K562 (cell line): ENCODE data around the gene GRIN2A. TPM values are rescaled to one million over a fixed set of nuclear protein-coding genes. Genes with fewer than 3 reads are reported as not detected.
A peak's percentile ranks its signal among the peaks of the same experiment; 100 is the strongest.

ENCODE experiments used
- BCOR ChIP-seq: fragments of 450-650 bp; IDR thresholded peaks from 2 replicates; pipeline ENCODE4 v1.6.1; 2016
- HDAC2 ChIP-seq: fragments of 450-650 bp; IDR thresholded peaks from 2 replicates; pipeline ENCODE4 v1.6.1; 2016; ENCODE audit warnings: mild to moderate bottlenecking
- HNRNPLL ChIP-seq: fragments of 200-400 bp; formaldehyde crosslinking; IDR thresholded peaks from 2 replicates; pipeline ENCODE4 v1.6.1; 2017; ENCODE audit warnings: low read length, low read depth, mild to moderate bottlenecking; ENCODE audit not compliant: poor library complexity, severe bottlenecking
- KDM2B ChIP-seq: fragments of 250-450 bp; sonication (Bioruptor Pico); IDR thresholded peaks from 2 replicates; pipeline ENCODE4 v1.8.0; 2021; ENCODE audit warnings: mild to moderate bottlenecking, moderate library complexity
- KHSRP ChIP-seq: fragments of 450-650 bp; IDR thresholded peaks from 2 replicates; pipeline ENCODE4 v1.6.1; 2017
- NFIX ChIP-seq: fragments of 250-450 bp; sonication (Bioruptor Pico); IDR thresholded peaks from 2 replicates; pipeline ENCODE4 v1.4.0; 2020; ENCODE audit warnings: low read depth, mild to moderate bottlenecking, moderate library complexity
- NRF1 ChIP-seq, 2 experiments: fragments of 450-650 bp; IDR thresholded peaks in 1 of 2; conservative IDR thresholded peaks in 1 of 2; 2 replicates each; pipeline ENCODE4 v1.6.1; 2014; ENCODE audit warnings: mild to moderate bottlenecking in 2 of 2
- POLR2AphosphoS5 ChIP-seq: IDR thresholded peaks from 2 replicates; pipeline ENCODE4 v1.6.1; 2011; ENCODE audit warnings: mild to moderate bottlenecking, low read depth, low read length, moderate library complexity; ENCODE audit not compliant: control insufficient read depth, insufficient read depth
- SAFB ChIP-seq: fragments of 200-400 bp; formaldehyde crosslinking; IDR thresholded peaks from 2 replicates; pipeline ENCODE4 v1.6.1; 2017; ENCODE audit warnings: low read depth, low read length, borderline replicate concordance
- SP1 ChIP-seq: sonication (generic); formaldehyde crosslinking; IDR thresholded peaks from 2 replicates; pipeline ENCODE4 v1.8.1; 2022; ENCODE audit warnings: mild to moderate bottlenecking, missing genetic modification reagents
- ZBTB8A ChIP-seq: fragments of 450-650 bp; IDR thresholded peaks from 2 replicates; pipeline ENCODE4 v1.6.1; 2018; ENCODE audit warnings: mild to moderate bottlenecking, moderate library complexity; ENCODE audit not compliant: partially characterized antibody
- ZNF133 ChIP-seq: fragments of 250-450 bp; sonication (Bioruptor Pico); IDR thresholded peaks from 2 replicates; pipeline ENCODE4 v1.4.0; 2020; ENCODE audit warnings: mild to moderate bottlenecking
- ZNF232 ChIP-seq: sonication (generic); formaldehyde crosslinking; IDR thresholded peaks from 2 replicates; pipeline ENCODE4 v1.8.0; 2022; ENCODE audit warnings: mild to moderate bottlenecking, missing genetic modification reagents
- polyA plus RNA-seq, 8 experiments: library from polyadenylated mRNA; depleted of rRNA in 4 of 8; stranded (reverse) in 5 of 8; unstranded in 3 of 8; fragments of >200 nt; fragmentation: Nextera tagmentation in 2 of 8; fragmentation: Illumina TruSeq in 1 of 8; extraction: Ambion mirVana in 2 of 8; extraction: Trizol in 1 of 8; gene quantifications; 2 replicates each; pipeline versions ENCODE4 v1.2.1 to v1.2.3, GENCODE V29; 2011 to 2014; ENCODE audit warnings: inconsistent platforms in 1 of 8, missing spikeins in 1 of 8
- total RNA-seq, 7 experiments: library from RNA; depleted of rRNA in 6 of 7; stranded (reverse); fragments of >200 nt in 6 of 7; fragmentation: Illumina TruSeq in 2 of 7; extraction: Trizol in 2 of 7; gene quantifications; 2 replicates each; pipeline versions ENCODE4 v1.2.1 to v1.2.3, GENCODE V29; 2011 to 2021; ENCODE audit warnings: low replicate concordance in 1 of 7
- TF ChIP-seq, protein P1 (sequence below), 2 experiments: fragments of 450-650 bp; IDR thresholded peaks; 2 replicates each; pipeline ENCODE4 v1.6.1; 2016
- TF ChIP-seq, protein P2 (sequence below), 2 experiments: IDR thresholded peaks; 2 replicates each; pipeline ENCODE4 v1.6.1; 2012; ENCODE audit warnings: improper control_type of control experiment in 2 of 2, low read depth in 2 of 2, low read length in 2 of 2, borderline replicate concordance in 1 of 2
- TF ChIP-seq, protein P3 (sequence below): fragments of 450-650 bp; formaldehyde crosslinking; IDR thresholded peaks from 2 replicates; pipeline ENCODE4 v1.4.0; 2020; ENCODE audit warnings: mild to moderate bottlenecking, moderate library complexity

GRIN2A gene
- total and polyA plus RNA-seq, 9 of the 15 experiments (the other 6 are each of a cell fraction or from before 2014, with no cell fraction given) = not detected

DNA sequence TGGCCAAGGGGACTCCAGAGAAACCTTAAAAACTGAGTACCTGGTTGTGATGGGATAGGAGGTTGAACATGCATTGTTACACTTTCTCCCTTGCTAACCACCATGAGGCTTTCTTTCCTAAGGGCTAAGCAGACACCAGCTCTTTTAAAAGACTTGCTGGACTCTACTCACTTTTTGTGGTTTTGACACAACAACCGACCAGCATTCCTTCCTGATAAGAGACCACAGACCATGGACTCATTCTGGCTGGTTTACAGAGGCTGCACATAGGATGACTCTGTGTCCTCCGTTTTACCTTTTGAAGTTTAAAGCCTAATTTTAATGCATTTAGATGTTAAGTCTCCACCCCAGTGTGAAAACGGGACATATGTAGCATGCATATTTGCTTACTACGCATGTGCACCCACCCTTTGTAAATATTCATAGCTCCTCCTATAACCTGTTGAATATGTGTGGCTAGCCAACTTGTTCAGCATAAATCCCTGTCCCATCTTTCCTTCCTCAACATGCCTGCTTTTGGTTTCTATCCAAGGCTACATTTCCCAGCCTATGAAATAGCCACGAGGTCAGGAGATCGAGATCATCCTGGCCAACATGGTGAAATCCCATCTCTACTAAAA is 475.9 kb downstream of the GRIN2A start (continued):
- TF ChIP-seq, protein P1, sequence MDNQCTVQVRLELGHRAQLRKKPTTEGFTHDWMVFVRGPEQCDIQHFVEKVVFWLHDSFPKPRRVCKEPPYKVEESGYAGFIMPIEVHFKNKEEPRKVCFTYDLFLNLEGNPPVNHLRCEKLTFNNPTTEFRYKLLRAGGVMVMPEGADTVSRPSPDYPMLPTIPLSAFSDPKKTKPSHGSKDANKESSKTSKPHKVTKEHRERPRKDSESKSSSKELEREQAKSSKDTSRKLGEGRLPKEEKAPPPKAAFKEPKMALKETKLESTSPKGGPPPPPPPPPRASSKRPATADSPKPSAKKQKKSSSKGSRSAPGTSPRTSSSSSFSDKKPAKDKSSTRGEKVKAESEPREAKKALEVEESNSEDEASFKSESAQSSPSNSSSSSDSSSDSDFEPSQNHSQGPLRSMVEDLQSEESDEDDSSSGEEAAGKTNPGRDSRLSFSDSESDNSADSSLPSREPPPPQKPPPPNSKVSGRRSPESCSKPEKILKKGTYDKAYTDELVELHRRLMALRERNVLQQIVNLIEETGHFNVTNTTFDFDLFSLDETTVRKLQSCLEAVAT (IDR thresholded peaks at IDR 0.05) = peak in 1 of 2 experiments; percentile 89; a peak in 2 of 4 replicates
- TF ChIP-seq SAFB (no peak), BCOR (no peak), KHSRP (no peak), ZNF133 (CRISPR knock-in tag) (no peak), HNRNPLL (no peak), SP1 (CRISPR knock-in tag) (no peak), NRF1 (conservative IDR thresholded peaks at IDR 0.05 in 1 of 2, IDR thresholded peaks at IDR 0.05 in 1 of 2) (peak in 1 of 2 experiments; percentile 37; a peak in 3 of 4 replicates), HDAC2 (no peak), POLR2AphosphoS5 (no peak), ZBTB8A (no peak), NFIX (CRISPR knock-in tag) (no peak), ZNF232 (CRISPR knock-in tag) (no peak), KDM2B (CRISPR knock-in tag) (no peak)
- TF ChIP-seq, protein P2, sequence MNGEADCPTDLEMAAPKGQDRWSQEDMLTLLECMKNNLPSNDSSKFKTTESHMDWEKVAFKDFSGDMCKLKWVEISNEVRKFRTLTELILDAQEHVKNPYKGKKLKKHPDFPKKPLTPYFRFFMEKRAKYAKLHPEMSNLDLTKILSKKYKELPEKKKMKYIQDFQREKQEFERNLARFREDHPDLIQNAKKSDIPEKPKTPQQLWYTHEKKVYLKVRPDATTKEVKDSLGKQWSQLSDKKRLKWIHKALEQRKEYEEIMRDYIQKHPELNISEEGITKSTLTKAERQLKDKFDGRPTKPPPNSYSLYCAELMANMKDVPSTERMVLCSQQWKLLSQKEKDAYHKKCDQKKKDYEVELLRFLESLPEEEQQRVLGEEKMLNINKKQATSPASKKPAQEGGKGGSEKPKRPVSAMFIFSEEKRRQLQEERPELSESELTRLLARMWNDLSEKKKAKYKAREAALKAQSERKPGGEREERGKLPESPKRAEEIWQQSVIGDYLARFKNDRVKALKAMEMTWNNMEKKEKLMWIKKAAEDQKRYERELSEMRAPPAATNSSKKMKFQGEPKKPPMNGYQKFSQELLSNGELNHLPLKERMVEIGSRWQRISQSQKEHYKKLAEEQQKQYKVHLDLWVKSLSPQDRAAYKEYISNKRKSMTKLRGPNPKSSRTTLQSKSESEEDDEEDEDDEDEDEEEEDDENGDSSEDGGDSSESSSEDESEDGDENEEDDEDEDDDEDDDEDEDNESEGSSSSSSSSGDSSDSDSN (IDR thresholded peaks at IDR 0.05; ENCODE audit: borderline replicate concordance in 1 of 2, low read depth in 2 of 2, low read length in 2 of 2) = no peak
- TF ChIP-seq, protein P3, sequence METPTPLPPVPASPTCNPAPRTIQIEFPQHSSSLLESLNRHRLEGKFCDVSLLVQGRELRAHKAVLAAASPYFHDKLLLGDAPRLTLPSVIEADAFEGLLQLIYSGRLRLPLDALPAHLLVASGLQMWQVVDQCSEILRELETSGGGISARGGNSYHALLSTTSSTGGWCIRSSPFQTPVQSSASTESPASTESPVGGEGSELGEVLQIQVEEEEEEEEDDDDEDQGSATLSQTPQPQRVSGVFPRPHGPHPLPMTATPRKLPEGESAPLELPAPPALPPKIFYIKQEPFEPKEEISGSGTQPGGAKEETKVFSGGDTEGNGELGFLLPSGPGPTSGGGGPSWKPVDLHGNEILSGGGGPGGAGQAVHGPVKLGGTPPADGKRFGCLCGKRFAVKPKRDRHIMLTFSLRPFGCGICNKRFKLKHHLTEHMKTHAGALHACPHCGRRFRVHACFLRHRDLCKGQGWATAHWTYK (CRISPR knock-in tag) = no peak
